NCI-H1092 treated with DMSO at 0.1 percent for 48 hours (cell line): ENCODE results near the gene CRKL.
"Not testable (repeated sequence)": the region's sequence is repeated elsewhere in the genome, so short reads cannot be mapped to it uniquely, and the experiment has no call there.

Source experiments
- DNase-seq: peaks from one replicate; lab custom pipeline; 2025; lab: John Stamatoyannopoulos, UW

Gene CRKL

GRCh38 chr22:20901093-20902033, 15.8 kb upstream of the CRKL start:
- DNase-seq: not testable (repeated sequence)

GRCh38 chr22:20903093-20903492, 14.1 kb upstream of the CRKL start:
- no peak for DNase-seq

DNA sequence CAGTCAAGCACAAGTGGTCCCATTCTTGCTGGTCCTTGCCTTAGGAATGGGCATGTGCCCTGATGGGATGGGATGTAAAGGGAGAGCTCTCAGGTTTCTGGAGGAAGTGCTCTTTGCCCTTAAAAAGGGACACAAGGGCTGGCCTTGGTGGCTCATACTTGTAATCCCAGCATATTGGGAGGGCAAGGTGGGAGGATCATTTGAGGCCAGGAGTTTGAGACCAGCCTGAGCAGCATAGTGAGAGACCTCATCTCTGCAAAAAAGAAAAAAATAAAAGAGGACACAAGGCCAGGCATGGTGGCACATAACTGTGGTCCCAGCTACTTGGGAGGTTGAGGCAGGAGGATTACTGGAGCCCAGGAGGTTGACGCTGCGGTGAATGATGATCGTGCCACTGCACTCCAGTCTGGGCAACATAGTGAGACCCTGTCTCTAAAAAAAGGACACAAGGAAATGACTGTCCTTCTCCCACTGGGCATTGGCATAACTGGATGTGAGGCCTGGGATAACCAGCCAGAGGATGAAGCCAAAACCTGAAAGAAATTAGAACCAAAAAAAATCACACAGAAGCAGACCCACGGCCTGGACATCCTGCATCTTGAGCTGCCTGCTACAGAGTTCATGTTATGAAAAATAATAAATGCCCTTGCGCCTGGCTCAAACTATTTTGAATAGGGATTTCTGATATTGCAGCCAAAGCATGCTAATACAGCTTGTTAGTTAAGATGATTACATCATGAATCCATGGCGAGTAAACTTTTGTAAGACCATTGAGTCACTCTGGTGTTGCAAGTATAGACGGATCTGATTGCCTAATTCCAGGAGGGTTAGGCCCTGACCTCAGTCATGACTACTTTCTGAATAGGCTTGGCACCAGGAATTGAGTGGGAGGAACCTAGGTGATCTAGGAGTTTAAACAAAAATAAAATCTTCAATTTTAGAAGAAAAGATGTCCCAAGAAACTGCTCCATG, 12.9 kb upstream of the CRKL start:
- DNase-seq: no peak

DNA sequence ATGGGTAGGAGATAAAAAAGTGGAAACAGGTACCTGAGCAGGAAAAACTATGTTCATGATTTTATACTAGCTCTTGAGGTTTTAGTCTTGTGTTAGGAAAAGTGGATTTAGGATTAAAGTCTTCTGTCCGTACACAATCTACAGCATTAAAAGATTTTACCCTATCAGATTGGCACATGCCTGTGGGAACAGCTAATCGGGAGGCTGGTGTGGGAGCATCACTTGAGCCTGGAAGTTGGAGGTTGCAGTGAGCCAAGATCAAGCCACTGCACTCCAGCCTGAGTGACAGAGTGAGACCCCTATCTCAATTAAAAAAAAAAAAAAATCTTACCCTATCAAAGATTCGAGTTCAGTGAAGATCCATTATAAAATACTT, 12.2 kb upstream of the CRKL start:
- no peak for DNase-seq

DNA sequence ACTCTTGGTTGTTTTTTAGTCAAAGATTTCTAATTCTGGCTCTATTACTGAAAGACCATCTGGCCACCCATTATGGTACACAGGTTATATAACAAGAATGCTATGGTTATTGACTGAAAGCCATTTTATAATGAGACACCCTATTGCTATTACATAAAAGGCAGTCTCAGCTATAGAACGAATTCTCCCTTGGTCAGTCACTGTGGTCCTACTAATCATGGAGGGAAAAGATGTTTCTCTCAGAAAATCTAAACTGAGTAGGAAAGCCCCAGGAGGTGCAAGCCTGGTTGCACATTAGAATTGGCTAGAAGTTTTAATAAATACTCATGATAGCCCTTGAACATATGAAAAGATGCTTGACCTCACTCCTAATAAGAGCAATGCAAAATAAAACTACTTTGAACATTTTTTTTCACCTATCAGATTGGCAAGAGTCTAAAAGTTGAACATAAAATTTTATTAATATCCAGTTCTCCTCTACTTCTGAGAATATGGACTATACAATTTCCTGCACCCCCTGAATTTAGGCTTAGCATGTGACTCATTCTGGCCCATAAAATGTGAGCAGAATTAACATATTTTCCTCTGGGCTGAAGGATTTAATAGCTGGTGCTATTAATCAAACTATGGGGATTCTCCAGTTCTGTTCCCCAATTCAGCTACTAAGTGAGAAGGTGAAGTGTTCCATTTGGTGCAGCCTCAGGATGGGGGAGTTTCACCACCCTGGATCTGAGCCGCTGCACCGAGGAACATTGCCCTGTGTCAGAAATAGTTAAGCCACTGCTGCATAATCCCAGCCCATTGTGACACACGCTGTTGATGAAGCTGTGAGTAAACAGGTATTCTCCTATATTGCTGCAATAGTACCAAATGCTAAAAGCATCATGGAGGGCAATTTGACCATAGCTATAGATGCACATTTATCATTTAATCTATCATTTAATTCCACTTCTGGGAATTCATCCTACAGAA, 11.5 kb upstream of the CRKL start:
- DNase-seq: no peak

DNA sequence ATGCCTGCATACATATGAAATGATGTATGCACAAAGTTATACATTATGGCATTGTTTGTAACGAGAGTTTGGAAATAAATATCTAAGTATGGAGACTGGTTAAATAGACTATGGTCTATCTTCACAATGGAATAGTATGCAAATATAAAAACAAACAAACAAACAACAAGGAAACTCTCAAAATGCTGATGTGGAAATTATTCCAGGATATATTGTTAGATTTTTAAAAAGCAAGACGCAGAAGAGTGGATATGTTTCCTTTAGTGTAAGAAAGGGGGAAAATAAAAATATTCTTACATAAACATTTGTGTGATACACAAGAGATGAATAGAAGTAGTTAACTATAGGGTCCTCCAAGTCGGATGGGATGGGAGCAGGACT, 10.8 kb upstream of the CRKL start:
- no peak for DNase-seq

- DNase-seq: not testable (repeated sequence)
Observed at GRCh38 chr22:20908717-20909116, 8.5 kb upstream of the CRKL start.

- DNase-seq: no peak
Observed at GRCh38 chr22:20909543-20910303, 7.5 kb upstream of the CRKL start.

GRCh38 chr22:20912494-20912893, 4.7 kb upstream of the CRKL start:
- no peak for DNase-seq

DNA sequence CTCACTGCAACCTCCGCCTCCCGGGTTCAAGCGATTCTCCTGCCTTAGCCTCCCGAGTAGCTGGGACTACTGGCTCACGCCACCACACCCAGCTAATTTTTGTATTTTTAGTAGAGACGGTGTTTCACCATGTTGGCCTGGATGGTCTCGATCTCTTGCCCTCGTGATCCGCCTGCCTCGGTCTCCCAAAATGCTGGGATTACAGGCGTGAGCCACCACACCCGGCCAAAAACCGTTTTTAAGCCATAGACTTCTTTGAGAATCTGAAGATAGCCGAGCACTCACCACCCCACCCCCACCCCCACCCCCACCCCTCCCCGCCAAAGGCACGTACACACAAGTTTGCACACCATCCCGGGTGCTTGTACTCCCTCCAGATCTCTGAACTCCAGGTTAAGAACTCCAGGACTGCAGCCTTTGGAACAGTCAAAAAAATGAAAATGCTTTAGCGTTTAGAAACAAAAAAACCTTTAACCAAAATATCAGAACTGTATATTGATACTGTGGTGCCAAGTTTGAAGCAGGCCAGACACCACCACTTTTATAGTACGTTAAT, 1.5 kb downstream of the CRKL start:
- no peak for DNase-seq

DNA sequence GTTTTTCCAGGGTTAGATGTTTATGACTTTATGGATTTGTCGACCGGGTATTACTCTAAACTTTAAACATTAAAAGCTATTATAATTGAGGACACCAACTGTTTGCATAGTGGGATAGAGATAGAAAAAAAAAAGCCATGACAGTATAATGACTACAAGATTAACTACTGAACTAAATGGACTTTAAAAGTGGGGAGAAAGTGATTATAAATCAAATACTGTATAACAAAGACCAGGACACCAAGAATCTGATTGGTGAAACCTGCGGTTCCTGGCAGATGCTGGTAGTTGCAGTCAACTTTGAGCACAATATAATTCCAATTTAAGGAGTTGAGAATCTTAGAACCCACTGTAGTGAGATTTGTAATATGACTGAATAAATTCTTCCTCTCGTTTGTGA, 2.5 kb downstream of the CRKL start:
- no peak for DNase-seq

DNA sequence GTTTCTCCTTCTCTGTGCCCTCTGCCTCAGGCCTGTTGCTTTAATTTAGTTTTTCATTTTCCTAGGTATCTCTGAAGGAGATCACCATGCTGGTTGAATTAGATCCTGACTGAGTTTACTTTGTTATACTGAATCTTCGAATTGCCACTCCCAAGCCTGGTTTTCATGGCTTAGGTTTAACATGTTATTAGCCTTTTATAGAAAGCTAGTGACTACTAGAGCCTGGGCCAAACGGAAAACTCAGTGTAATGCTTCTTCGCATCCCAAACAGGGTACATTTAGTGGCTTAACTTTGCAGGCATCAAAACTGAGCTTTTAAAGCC, 3.6 kb downstream of the CRKL start:
- DNase-seq: no peak

DNA sequence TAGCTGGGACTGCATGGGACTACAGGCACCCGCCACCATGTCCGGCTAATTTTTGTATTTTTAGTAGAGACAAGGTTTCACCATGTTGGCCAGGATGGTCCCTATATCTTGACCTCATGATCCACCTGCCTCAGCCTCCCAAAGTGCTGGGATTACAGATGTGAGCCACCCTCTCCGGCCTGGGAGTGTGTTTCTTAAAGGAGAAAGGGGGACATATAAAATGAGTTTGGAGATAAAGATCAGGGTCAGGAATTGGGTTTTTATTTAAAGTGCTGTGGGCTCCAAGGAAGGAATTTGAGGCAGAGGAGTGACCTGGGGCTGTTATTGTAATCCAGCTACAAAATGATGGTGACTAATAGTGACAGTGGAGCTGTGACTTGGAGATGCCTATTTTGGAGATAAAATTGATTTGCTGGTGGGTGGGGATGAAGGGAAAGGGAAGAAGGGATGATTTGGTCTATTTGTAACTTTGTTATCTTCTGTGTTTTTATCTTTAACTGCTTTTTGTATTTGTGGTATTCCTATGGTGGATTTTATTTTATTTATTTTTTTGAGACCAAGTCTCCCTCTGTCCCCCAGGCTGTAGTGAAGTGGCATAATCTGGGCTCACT, 5.0 kb downstream of the CRKL start:
- DNase-seq: no peak

- no peak for DNase-seq
Observed at GRCh38 chr22:20926243-20926642, 9.0 kb downstream of the CRKL start.

GRCh38 chr22:20927940-20928572, 10.8 kb downstream of the CRKL start:
- DNase-seq: no peak

GRCh38 chr22:20928573-20928967, 11.4 kb downstream of the CRKL start:
- DNase-seq: no peak

DNA sequence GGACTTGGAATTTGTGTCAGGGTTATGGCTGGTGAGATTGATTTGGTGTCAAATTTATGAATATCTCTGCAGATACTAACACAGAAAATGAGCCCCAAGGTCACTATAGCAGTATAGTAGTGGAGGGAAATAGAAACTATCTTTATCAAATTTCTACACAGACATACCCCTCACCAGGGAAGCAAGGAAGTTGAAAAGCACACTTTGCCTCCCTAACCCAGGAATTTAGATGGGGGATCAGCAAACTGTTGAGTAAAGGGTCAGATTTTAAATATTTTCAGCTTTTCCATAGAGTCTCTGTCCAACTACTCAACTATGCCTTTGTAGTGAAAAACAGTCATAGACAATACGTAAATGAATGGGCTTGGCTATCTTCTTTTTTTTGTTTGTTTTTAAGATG, 12.8 kb downstream of the CRKL start:
- no peak for DNase-seq

GRCh38 chr22:20930435-20930834, 13.2 kb downstream of the CRKL start:
- not testable (repeated sequence) for DNase-seq

DNA sequence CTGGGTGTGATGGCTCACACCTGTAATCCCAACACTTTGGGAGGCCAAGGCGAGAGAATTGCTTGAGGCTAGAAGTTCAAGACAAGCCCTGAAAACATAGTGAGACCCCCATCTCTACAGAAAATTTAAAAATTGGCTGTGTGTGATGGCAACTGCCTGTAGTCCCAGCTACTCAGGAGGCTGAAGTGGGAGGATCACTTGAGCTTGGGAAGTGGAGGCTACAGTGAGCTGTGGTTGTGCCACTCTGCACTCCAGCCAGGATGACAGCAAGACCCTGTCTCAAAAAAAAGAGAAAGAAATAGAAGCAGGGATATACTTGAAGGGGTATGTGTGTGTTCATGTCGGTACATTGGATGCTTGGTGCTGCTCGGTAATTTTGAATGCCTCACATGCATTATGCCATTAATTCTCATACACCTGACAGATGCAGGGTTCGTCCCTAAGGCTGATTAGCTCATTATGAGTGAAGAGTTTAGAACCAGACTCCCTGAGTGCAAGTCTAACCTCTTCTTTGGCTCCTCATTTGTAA, 14.0 kb downstream of the CRKL start:
- DNase-seq: no peak

- DNase-seq: no peak
Observed at GRCh38 chr22:20933910-20934309, 16.7 kb downstream of the CRKL start.
